H9 (cell line): Measurements from ENCODE around the gene PAGE2B. TPM values are rescaled to one million over a fixed set of nuclear protein-coding genes. Genes with fewer than 3 reads are reported as not detected.

ENCODE experiments used
- DNase-seq: peaks from one replicate; pipeline ENCODE4 v3.0.0-alpha.2; 2017
- H2AFZ ChIP-seq: one replicate; pipeline ENCODE4 v1.6.1; 2013; ENCODE audit warnings: mild to moderate bottlenecking, low read length, control low read depth, moderate library complexity
- H2AK5ac ChIP-seq: 2 replicates; pipeline ENCODE4 v1.6.1; 2013; ENCODE audit warnings: low read length, control low read depth, mixed read lengths; ENCODE audit not compliant: insufficient read length
- H2BK120ac ChIP-seq: one replicate; pipeline ENCODE4 v1.6.1; 2013; ENCODE audit warnings: low read depth, mild to moderate bottlenecking, low read length, control low read depth, inconsistent platforms; ENCODE audit not compliant: poor library complexity, severe bottlenecking
- H2BK12ac ChIP-seq: 2 replicates; pipeline ENCODE4 v1.6.1; 2013; ENCODE audit warnings: low read length, control low read depth, mixed read lengths, low read depth; ENCODE audit not compliant: insufficient read length
- H2BK15ac ChIP-seq: 2 replicates; pipeline ENCODE4 v1.6.1; 2013; ENCODE audit warnings: low read depth, low read length, control low read depth
- H2BK20ac ChIP-seq: one replicate; pipeline ENCODE4 v1.6.1; 2013; ENCODE audit warnings: low read depth, mild to moderate bottlenecking, low read length, control low read depth, inconsistent platforms; ENCODE audit not compliant: poor library complexity, severe bottlenecking
- H2BK5ac ChIP-seq: 2 replicates; pipeline ENCODE4 v1.6.1; 2013; ENCODE audit warnings: low read length, control low read depth, mixed read lengths; ENCODE audit not compliant: insufficient read length
- H3K14ac ChIP-seq: 2 replicates; pipeline ENCODE4 v1.6.1; 2013; ENCODE audit warnings: low read length, control low read depth; ENCODE audit not compliant: insufficient read depth
- H3K18ac ChIP-seq: 2 replicates; pipeline ENCODE4 v1.6.1; 2013; ENCODE audit warnings: low read depth, mild to moderate bottlenecking, mixed read lengths, low read length, control low read depth; ENCODE audit not compliant: insufficient read length
- H3K23ac ChIP-seq: 2 replicates; pipeline ENCODE4 v1.6.1; 2013; ENCODE audit warnings: low read length, control low read depth, mixed read lengths, low read depth; ENCODE audit not compliant: insufficient read length
- H3K23me2 ChIP-seq: 2 replicates; pipeline ENCODE4 v1.6.1; 2013; ENCODE audit warnings: low read depth, mild to moderate bottlenecking, mixed read lengths, low read length, control low read depth; ENCODE audit not compliant: insufficient read length, poor library complexity, severe bottlenecking
- H3K27ac ChIP-seq: 2 replicates; pipeline ENCODE4 v1.5.1; 2013; ENCODE audit warnings: low read length, control low read depth, mixed read lengths, low read depth; ENCODE audit not compliant: insufficient read length
- H3K27me3 ChIP-seq: 2 replicates; pipeline ENCODE4 v1.6.1; 2013; ENCODE audit warnings: low read length, control low read depth, inconsistent platforms; ENCODE audit not compliant: insufficient read depth
- H3K4ac ChIP-seq: 2 replicates; pipeline ENCODE4 v1.6.1; 2013; ENCODE audit warnings: low read depth, mild to moderate bottlenecking, control low read depth, inconsistent platforms, low read length, moderate library complexity
- H3K4me1 ChIP-seq: 2 replicates; pipeline ENCODE4 v1.6.1; 2013; ENCODE audit warnings: low read length, control low read depth, inconsistent platforms; ENCODE audit not compliant: insufficient read depth
- H3K4me2 ChIP-seq: 2 replicates; pipeline ENCODE4 v1.6.1; 2013; ENCODE audit warnings: low read length, control low read depth, mixed read lengths; ENCODE audit not compliant: insufficient read length, insufficient read depth
- H3K56ac ChIP-seq: 2 replicates; pipeline ENCODE4 v1.6.1; 2013; ENCODE audit warnings: low read depth, mild to moderate bottlenecking, mixed read lengths, low read length, control low read depth; ENCODE audit not compliant: insufficient read length
- H3K79me1 ChIP-seq: 2 replicates; pipeline ENCODE4 v1.6.1; 2013; ENCODE audit warnings: low read depth, mild to moderate bottlenecking, moderate library complexity, low read length, control low read depth, inconsistent platforms; ENCODE audit not compliant: insufficient read depth, poor library complexity, severe bottlenecking
- H3K79me2 ChIP-seq: 2 replicates; pipeline ENCODE4 v1.6.1; 2013; ENCODE audit warnings: low read length, control low read depth, inconsistent platforms; ENCODE audit not compliant: insufficient read depth
- H3K9ac ChIP-seq: 2 replicates; pipeline ENCODE4 v1.6.1; 2013; ENCODE audit warnings: low read length, control low read depth, mixed read lengths; ENCODE audit not compliant: insufficient read length; ENCODE audit errors: extremely low read depth
- H3K9me3 ChIP-seq: one replicate; pipeline ENCODE4 v1.6.1; 2013; ENCODE audit warnings: low read depth, low read length, inconsistent platforms; ENCODE audit not compliant: control insufficient read depth
- H3T11ph ChIP-seq: one replicate; pipeline ENCODE4 v1.6.1; 2013; ENCODE audit warnings: mild to moderate bottlenecking, low read length, control low read depth, inconsistent platforms
- H4K20me1 ChIP-seq: one replicate; pipeline ENCODE4 v1.6.1; 2013; ENCODE audit not compliant: control insufficient read depth, insufficient read length, insufficient read depth
- H4K5ac ChIP-seq: 2 replicates; pipeline ENCODE4 v1.6.1; 2013; ENCODE audit warnings: low read depth, mild to moderate bottlenecking, mixed read lengths, low read length, control low read depth; ENCODE audit not compliant: insufficient read length
- H4K8ac ChIP-seq: replicated peaks from 2 replicates; pipeline ENCODE4 v1.6.1; 2013; ENCODE audit warnings: low read length, control low read depth, mixed read lengths, low read depth; ENCODE audit not compliant: insufficient read length
- H4K91ac ChIP-seq: 2 replicates; pipeline ENCODE4 v1.6.1; 2013; ENCODE audit warnings: low read depth, mild to moderate bottlenecking, moderate library complexity, mixed read lengths, low read length, control low read depth; ENCODE audit not compliant: insufficient read length
- H3K27ac Mint-ChIP-seq, 3 experiments: 2 replicates in 2 of 3; 3 replicates in 1 of 3; pipeline ENCODE4 v1.8.0; 2020 to 2021; ENCODE audit warnings: mixed read lengths in 3 of 3, mild to moderate bottlenecking in 1 of 3, moderate library complexity in 1 of 3
- H3K27me3 Mint-ChIP-seq: 2 replicates; pipeline ENCODE4 v1.8.0; 2021; ENCODE audit warnings: low read depth, mild to moderate bottlenecking, moderate library complexity, mixed read lengths
- H3K36me3 Mint-ChIP-seq, 3 experiments: 2 replicates in 2 of 3; 3 replicates in 1 of 3; pipeline ENCODE4 v1.8.0; 2020 to 2021; ENCODE audit warnings: low read depth in 3 of 3, mixed read lengths in 3 of 3; ENCODE audit not compliant: insufficient read depth in 1 of 3
- H3K4me1 Mint-ChIP-seq, 2 experiments: 2 replicates each; pipeline ENCODE4 v1.8.0; 2020; ENCODE audit warnings: mixed read lengths in 2 of 2
- H3K4me3 Mint-ChIP-seq, 2 experiments: 2 replicates in 1 of 2; 3 replicates in 1 of 2; pipeline ENCODE4 v1.8.0; 2020 to 2021; ENCODE audit warnings: mild to moderate bottlenecking in 2 of 2, mixed read lengths in 2 of 2, moderate library complexity in 1 of 2
- H3K9me3 Mint-ChIP-seq, 2 experiments: 2 replicates in 1 of 2; 3 replicates in 1 of 2; pipeline ENCODE4 v1.8.0; 2020; ENCODE audit warnings: mild to moderate bottlenecking in 2 of 2, mixed read lengths in 2 of 2, moderate library complexity in 1 of 2
- whole genome bisulfite sequencing: extraction: QIAGEN DNeasy Blood & Tissue Kit; methylation state at CpG from one replicate; pipeline ENCODE4 v1.1.7; 2013; ENCODE audit warnings: missing lambda C conversion rate, low lambda C conversion rate, mixed read lengths; ENCODE audit not compliant: insufficient read length; ENCODE audit errors: extremely low coverage; 5-methylcytosine and 5-hydroxymethylcytosine counted together
- total RNA-seq: library from RNA; stranded (reverse); gene quantifications from 2 replicates; pipeline ENCODE4 v1.2.1, GENCODE V29; 2021
- TF ChIP-seq, protein P1 (sequence below): fragments of 200-600 bp; sonication (generic); conservative IDR thresholded peaks from 3 replicates; pipeline ENCODE4 v1.8.0; 2021; ENCODE audit warnings: antibody characterized with exemption, mild to moderate bottlenecking

PAGE2B gene
- total RNA-seq, 1 experiment from 2014 or later: not detected

DNA sequence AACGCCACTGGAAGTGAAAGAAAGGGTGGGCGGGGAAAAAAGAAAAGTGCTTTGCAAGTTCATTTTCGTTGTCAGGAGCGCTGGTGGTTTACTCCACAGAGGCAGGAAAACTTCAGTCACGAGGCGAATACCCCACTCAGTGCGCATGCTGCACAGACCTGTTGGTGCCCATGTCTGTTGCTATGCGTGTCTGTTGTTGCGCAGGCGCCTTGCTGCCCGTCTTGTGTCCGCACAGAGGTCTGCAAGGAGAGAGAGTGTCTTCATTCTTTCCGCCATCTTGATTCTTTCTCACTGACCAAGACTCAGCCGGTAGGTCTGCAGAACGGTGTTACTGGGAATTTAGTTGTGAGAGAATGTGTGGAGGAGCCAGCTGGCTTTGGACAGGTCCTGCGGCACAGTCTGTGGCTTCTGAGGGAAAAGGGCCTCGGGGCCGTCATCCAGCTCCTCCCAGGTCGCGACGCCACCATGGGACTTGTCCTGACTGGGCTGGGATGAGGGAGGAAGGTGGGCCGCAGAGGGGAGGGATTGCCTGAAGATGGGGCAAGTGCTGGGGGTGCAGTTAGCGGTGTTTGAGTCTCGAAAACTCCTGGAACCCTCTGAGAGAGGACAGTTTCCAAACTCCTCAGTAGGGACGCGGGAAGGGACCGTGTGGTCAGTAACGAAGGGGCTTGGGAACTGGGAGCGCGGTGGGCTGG, 14.1 kb downstream of the PAGE2B start, which contains the start of gene PAGE2:
Gene PAGE2, plus strand, starts transcription at position 224 of the 695 bp plus-strand sequence. CDS start 1,003 bp downstream, outside the sequence.
- no peaks in the 10 kb centered on the region for H3K4me1 Mint-ChIP-seq
- TF ChIP-seq, protein P1, sequence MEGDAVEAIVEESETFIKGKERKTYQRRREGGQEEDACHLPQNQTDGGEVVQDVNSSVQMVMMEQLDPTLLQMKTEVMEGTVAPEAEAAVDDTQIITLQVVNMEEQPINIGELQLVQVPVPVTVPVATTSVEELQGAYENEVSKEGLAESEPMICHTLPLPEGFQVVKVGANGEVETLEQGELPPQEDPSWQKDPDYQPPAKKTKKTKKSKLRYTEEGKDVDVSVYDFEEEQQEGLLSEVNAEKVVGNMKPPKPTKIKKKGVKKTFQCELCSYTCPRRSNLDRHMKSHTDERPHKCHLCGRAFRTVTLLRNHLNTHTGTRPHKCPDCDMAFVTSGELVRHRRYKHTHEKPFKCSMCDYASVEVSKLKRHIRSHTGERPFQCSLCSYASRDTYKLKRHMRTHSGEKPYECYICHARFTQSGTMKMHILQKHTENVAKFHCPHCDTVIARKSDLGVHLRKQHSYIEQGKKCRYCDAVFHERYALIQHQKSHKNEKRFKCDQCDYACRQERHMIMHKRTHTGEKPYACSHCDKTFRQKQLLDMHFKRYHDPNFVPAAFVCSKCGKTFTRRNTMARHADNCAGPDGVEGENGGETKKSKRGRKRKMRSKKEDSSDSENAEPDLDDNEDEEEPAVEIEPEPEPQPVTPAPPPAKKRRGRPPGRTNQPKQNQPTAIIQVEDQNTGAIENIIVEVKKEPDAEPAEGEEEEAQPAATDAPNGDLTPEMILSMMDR: no peak
- H3K23ac ChIP-seq: no peak within 1 kb of the TSS
- H3K9me3 Mint-ChIP-seq: peaks cover 50 to 61% of the 10 kb centered on the region in 2 experiments
- no peak within 1 kb of the TSS for H3K4me2 ChIP-seq
- H3K4me1 ChIP-seq: no peaks in the 10 kb centered on the region
- H3K9ac ChIP-seq: no peak within 1 kb of the TSS
- H3K79me1 ChIP-seq: no peaks in the 10 kb centered on the region
- H2AK5ac ChIP-seq: no peak within 1 kb of the TSS
- H3K14ac ChIP-seq: no peak within 1 kb of the TSS
- WGBS: no CpG with 5 or more reads among the region's 30 CpGs
- no peak within 1 kb of the TSS for H3K27ac ChIP-seq
- no peak within 1 kb of the TSS for H3K4me3 Mint-ChIP-seq
- no peak within 1 kb of the TSS for H2BK5ac ChIP-seq
- H4K8ac ChIP-seq: no peak within 1 kb of the TSS
- H3K27me3 ChIP-seq: no peaks in the 10 kb centered on the region
- H3T11ph ChIP-seq: no peak within 1 kb of the TSS
- no peak within 1 kb of the TSS for H2BK15ac ChIP-seq
- no peak within 1 kb of the TSS for H2BK120ac ChIP-seq
- no peak within 1 kb of the TSS for H2AFZ ChIP-seq
- H4K20me1 ChIP-seq: no peaks in the 10 kb centered on the region
- H3K9me3 ChIP-seq: peaks cover 8% of the 10 kb centered on the region
- H3K79me2 ChIP-seq: no peaks in the 10 kb centered on the region
- H2BK20ac ChIP-seq: no peak within 1 kb of the TSS
- peaks cover 0 to 3% (median 1%) of the 10 kb centered on the region in 3 experiments; a peak in 2 of 7 replicates for H3K36me3 Mint-ChIP-seq
- H3K27ac Mint-ChIP-seq: no peak within 1 kb of the TSS; a peak in 1 of 7 replicates
- H3K23me2 ChIP-seq: peaks cover 3% of the 10 kb centered on the region
- H4K91ac ChIP-seq: no peak within 1 kb of the TSS
- H3K27me3 Mint-ChIP-seq: no peaks in the 10 kb centered on the region; the same call in 1 of the 2 replicates
- no peak for DNase-seq
- no peak within 1 kb of the TSS for H2BK12ac ChIP-seq
- no peak within 1 kb of the TSS for H3K4ac ChIP-seq
- H3K18ac ChIP-seq: no peak within 1 kb of the TSS
- H4K5ac ChIP-seq: no peak within 1 kb of the TSS
- no peak within 1 kb of the TSS for H3K56ac ChIP-seq
